ENCODE results near the gene SSPN. TPM values are rescaled to one million over a fixed set of nuclear protein-coding genes. Genes with fewer than 3 reads are reported as not detected.
A peak's percentile ranks its signal among the peaks of the same experiment; 100 is the strongest.

The SSPN gene
- total RNA-seq, 1 experiment from 2014 or later = 1.4 TPM

DNA sequence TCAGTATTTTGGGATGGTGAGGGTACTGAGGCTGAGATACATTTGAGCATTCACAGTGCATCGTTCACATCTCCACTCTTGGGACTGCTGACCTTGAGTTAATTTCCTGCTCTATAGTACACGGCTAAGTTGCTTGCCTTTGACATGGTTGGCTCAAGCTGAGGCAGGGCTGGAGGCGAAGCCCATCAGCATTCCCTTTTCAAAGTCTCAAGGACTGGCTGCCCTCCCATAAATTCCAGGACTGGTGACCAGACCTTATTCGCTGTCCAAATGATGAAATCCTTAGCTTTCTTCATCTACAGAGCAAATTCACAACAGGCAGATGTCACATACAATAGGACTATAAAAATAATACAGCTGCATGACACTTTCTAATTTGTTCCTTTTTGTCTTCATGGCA is 85.9 kb downstream of the SSPN start:
- DNase-seq (ENCODE audit: low read depth) = no peak

- no peak for DNase-seq (ENCODE audit: low read depth)
These were observed 87.1 kb downstream of the SSPN start for GRCh38 chr12:26282339-26282940.

DNA sequence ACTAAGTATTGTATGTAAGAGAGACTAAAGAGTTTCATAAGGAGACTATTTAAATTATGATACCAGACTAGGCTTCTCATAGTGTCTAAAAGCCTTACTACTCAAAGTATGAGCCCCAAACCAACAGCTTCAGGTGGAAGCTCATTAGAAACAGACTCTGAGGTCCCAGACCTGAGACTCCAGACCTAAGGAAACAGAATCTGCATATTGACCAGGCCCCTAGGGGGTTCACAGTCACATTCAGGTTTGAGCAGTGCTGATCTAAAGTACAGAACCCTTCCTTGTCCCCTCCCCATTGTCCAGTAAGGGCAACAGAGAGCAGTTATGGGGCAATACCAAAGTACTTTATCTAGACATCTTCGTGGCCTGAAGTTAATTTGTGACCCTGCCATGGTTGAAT is 87.7 kb downstream of the SSPN start:
- no peak for DNase-seq (ENCODE audit: low read depth)

- DNase-seq (ENCODE audit: low read depth) = no peak
These were observed 88.2 kb downstream of the SSPN start for GRCh38 chr12:26283617-26284016.

DNA sequence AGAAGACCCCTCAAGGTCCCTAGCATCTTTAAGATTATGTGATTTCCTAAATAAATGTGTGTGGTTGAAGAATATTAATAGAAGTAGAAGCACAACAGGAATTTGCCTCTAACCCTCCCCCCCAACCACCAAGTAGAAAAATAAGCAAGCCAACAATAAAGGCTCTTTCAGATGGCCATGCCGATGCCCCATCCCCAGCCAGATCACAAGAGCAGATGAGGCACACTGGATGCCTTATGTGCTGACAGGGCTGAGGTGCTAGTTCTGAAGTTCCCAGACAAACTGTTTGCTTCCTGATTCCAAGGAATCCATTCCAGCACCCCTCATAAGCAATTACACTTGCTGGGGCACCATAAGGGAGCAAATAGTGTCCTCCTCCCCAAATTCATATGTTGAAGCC is 90.0 kb downstream of the SSPN start:
- no peak for DNase-seq (ENCODE audit: low read depth)

- DNase-seq (ENCODE audit: low read depth) = peak; percentile 87
These were observed 90.8 kb downstream of the SSPN start for GRCh38 chr12:26286186-26286585.

GRCh38 chr12:26287671-26288381 is 92.5 kb downstream of the SSPN start:
- no peak for DNase-seq (ENCODE audit: low read depth)

GRCh38 chr12:26290565-26290964 is 95.2 kb downstream of the SSPN start:
- no peak for DNase-seq (ENCODE audit: low read depth)

- DNase-seq (ENCODE audit: low read depth) = peak; percentile 53
These were observed 97.2 kb downstream of the SSPN start for GRCh38 chr12:26292596-26292995.

GRCh38 chr12:26293612-26294011 is 98.2 kb downstream of the SSPN start:
- peak; percentile 61 for DNase-seq (ENCODE audit: low read depth)

DNA sequence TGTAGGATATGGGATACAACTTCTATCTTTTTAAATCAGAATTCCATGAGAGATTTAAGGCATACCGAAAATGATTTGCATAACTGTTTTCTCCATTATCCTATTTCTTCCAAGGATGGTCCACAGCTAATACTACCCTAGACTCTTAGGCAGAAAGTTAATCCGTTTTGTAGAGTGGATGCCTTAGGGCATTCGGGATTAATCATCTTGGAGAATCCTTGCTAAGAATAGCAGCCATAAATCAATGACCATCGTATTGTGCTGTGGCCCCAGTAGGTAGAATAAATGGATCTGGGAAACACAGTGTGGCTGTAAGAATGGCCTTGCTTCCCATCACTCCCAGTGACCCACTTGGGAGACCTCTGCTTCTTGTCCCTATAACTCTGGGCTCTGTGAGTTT is 99.6 kb downstream of the SSPN start:
- no peak for DNase-seq (ENCODE audit: low read depth)

DNA sequence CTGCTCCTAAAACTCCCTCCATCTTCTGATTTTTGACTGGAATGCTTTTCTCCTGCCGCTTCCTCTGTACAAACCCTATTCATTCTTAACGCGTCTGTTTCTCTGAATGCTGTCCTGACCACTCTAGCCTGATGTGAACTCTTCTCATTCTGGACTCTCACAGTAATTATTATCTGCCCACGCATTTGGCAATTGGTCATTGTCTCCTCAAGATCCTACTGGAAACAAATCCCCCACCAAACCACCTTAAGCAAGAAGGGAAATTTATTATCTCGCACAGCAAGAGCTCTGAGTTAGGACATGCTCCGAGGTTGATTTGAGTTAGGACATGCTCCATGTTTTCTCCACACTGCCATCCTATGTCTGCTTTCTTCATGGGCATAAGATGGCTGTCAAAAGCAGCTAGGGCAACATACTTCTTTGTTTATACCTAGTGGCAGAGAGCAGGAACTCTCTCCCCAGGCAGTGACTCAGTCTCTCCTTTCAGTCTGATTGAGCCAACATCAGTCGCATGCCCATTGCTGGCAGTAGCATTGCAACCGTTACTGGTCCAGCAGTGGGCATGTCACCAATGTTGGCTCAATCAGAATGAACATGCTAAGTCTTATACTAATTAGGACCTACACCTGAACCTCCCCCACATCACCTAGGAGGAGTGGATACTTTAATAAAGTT is 102.2 kb downstream of the SSPN start:
- DNase-seq (ENCODE audit: low read depth) = no peak

GRCh38 chr12:26298785-26299621 is 103.6 kb downstream of the SSPN start:
- DNase-seq (ENCODE audit: low read depth) = peak; percentile 91

- no peak for DNase-seq (ENCODE audit: low read depth)
These were observed 104.4 kb downstream of the SSPN start for GRCh38 chr12:26299751-26300150.

Other genes starting within 250 kb of the SSPN start
- 33.5 and 45.6 TPM in 2 replicates for gene RASSF8, start 236.9 kb upstream of the SSPN start, total RNA-seq (2014; rRNA removed; shearing (Covaris generic))
- gene BHLHE41, start 70.5 kb upstream of the SSPN start, total RNA-seq (2014; rRNA removed; shearing (Covaris generic)) = 0.60 and 1.5 TPM in 2 replicates